T follicular helper cell (primary cell): Measurements from ENCODE around the gene RPL3.
"Not testable (repeated sequence)": the region's sequence is repeated elsewhere in the genome, so short reads cannot be mapped to it uniquely, and the experiment has no call there.

Experiments used
- DNase-seq: peaks from one replicate; pipeline ENCODE4 v3.0.0-alpha.2; 2020; ENCODE audit warnings: low read depth

Gene RPL3

GRCh38 chr22:39351689-39352214 is 32.3 kb upstream of the RPL3 start:
- no peak for DNase-seq

DNA sequence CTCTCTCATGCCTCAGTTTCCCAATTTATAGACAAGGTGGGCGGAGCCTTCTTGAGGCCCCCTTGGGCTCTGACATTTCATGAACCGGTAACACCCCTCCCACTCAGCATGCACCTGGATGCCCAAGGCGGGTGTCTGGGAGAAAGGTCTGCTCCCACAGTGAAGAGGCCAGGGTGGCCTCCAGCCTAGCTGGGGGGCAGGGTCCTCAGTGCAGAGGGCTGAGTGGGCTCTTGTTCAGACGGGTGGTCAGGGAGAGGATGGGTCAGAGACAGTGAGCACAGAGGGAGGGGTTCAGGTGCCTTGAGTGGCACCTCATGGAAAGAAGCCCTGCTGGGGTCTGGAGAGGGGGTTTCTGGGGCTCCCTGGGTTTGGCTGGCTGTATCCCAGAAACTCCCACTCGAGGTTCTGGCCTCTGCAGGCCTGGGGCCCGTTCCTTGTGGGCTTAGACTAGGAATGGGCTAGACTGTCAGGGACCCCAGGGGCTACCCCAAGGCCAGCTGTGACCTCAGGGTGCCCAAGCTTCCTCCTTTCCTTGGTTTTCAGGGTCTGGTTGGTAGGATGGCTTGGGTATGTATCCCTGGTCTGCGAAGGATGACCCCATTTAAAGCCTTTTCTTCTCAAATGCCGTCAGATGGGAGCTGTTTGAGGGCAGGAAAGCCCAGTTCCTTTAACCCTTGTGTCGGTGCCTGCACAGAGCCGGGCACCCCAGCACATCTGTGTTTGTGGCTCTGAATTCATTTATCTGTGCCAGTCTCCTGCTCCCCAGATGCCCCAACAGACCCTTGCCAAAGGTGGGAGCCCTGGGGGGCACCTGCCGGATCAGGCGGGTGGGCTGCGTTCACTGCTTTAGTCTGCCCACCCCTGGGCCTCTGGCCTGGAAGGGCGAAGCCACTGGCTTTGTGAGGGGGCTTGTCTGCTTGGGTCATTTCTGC is 31.6 kb upstream of the RPL3 start:
- DNase-seq = no peak

DNA sequence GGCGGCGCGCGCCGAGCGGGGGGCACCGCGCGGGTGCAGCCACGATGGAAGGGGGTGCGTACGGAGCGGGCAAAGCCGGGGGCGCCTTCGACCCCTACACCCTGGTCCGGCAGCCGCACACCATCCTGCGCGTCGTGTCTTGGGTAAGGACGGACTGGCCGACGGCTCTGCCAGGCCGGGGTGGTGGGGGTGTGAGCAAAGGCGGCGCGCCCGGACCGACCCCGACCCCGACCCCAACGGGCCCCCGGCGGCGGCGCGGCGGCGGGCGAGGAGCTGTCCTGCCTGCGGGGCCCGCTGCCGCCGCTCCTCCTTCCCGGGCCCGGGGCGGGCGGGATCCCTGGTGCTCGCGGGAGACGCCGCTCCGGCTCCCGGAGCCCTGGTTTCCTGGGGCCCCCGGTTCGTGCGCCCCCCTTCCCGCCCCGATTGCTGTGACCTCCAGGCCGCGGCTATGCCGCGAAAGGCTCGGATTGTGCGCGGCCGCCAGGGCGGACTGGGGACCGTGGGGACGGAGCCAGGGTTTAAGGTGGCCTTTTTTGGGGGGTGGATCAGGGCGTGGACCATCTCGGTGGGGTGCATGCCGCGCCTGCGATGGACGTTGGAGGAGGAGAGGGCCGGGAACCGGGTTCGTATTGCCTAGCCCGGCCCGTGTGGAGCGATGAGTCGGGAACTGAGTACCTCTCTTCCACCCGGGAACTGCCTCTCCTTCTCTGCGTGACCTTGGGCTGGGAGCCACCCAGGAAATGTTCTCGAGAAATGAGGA is 30.7 kb upstream of the RPL3 start, which contains the start of gene SYNGR1:
Gene SYNGR1 (plus strand): TSS at position 25 of the 760 bp plus-strand sequence. CDS start 20 bp downstream, at position 45.
- DNase-seq = no peak

- DNase-seq = no peak
Measured at GRCh38 chr22:39349506-39349966, 30.1 kb upstream of the RPL3 start.

DNA sequence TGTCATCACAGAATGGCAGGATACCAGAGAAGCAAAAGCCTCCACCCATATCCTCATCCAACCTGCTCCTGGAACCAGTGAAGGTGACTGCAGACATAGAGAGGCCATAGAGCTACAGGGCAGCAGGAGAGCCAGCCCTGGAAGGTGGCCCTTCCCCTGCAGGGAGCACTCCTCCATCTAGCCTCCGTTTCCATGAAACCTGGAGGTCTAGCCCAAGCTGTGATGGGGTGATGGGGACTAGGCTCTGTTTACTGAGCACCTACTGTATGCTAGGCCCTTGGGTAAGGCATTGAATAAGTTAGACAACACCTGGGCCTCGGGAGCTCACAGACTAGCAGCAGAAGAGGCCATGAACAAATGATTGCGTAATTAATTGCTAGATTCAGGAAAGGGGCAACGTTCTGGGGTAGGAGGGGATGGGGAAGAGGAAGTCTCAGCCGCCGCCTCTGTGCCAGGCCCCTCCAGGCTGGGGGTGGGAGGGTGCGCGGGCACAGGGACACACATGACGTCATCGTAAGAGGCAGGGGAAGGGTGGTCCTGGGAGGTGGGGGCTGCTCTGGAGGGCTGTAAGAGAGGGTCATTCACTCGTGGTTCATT is 29.6 kb upstream of the RPL3 start:
- no peak for DNase-seq

DNA sequence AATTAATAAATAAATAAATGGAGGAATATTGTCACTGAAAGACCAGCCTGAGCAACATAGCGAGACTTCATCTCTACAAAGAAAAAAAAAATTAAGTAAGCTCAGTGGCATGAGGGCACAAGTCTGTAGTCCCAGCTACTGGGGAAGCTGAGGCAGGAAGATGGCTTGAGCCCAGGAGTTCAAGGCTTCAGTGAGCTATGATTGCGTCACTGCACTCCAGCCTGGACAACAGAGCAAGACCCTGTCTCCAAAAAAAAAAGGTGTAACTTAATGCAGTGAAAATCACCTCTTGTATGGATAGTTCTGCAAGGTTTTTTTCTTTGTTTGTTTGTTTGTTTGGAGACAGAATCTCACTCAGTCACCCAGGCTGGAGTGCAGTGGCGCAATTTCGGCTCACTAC is 25.8 kb upstream of the RPL3 start:
- no peak for DNase-seq

DNA sequence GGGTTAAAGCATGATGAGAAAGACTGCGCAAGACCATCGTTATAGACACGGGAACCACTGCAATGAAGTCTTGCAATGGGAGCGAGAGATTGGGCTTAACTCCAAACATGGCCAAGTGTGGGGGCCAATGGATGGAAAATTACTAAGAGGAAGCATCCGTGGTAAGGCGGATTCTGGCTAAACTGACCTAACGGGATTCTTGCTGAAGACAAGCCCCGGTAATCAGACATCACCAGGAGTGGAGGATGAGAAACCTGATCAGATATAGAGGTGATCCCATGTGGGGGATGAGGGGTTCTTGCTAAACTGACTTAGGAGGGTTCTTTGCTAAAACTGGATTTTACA is 24.6 kb upstream of the RPL3 start:
- DNase-seq = no peak

GRCh38 chr22:39343259-39344045 is 24.0 kb upstream of the RPL3 start:
- peak; percentile 25 for DNase-seq

- DNase-seq = no peak
Measured at GRCh38 chr22:39341179-39341578, 21.8 kb upstream of the RPL3 start.

DNA sequence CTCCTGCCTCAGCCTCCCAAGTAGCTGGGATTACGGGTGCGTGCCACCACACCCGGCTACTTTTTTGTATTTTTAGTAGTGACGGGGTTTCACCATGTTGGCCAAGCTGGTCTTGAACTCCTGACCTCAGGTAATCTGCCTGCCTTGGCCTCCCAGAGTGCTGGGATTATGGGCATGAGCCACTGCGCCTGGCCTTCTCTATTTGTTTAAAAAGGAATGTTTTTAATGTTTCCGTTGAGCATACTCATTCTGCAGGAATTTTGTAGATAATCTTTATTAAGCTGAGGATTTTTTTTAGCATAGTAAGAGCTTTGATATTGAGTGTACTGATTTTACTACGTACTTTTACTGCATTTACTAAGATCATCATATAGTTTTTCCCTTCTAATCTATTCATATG is 20.4 kb upstream of the RPL3 start:
- not testable (repeated sequence) for DNase-seq

GRCh38 chr22:39336411-39336810 is 17.0 kb upstream of the RPL3 start:
- no peak for DNase-seq

GRCh38 chr22:39332441-39333064 is 13.1 kb upstream of the RPL3 start:
- no peak for DNase-seq

- DNase-seq = not testable (repeated sequence)
Measured at GRCh38 chr22:39330553-39330952, 11.1 kb upstream of the RPL3 start.

DNA sequence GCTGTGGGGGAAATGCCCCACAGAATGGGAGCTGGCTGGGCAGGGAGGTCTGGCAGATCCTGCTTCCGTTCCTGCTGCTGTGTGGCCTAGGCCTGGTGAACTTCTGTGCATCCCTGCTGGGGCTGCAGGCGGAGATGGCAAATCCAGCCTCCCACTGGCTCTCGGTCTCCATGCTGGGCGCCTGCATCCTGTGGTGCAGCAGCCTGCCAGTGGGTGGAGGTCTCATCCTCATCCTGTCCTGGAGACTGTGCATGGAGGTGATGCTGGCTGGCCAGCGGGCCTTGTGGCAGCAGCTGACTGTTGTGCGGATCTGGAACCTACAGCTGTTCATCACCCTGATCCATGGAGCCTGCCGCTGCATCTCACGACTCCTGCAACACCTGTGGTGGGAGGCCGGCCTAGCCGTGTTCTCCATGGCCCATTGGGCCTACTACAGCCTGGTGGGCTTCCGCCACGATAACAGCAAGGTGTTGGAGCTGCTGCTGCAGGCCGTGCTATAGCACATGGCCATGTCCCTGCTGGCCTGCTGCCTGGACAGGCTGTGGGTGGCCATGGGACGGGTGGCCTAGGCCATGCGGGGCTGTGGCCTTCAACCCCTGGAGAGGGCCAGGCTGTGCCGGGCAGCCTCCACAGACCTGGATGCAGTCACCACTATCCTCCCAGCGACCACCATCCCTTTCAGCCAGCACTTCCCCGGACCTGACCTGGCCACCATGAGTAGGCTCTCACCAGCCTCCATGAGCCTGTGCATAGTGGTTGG is 8.8 kb upstream of the RPL3 start:
- DNase-seq = no peak

GRCh38 chr22:39325392-39325932 is 6.0 kb upstream of the RPL3 start:
- DNase-seq = no peak

DNA sequence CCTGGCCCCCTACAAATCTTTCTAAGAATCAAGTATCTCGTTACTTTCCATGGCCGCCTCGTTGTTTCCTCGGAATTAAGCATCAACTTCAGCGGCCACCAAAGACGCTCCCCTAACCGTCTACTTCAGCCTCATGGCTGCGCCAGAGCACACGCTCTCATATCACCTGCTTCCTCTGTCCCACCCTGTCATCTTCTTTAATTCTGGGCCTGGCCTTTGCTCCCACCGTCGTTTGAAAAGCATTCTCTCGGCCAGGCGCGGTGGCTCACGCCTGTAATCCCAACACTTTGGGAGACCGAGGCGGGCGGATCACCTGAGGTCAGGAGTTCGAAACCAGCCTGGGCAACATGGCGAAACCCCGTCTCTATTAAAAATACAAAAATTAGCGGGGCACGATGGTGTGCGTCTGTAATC is 1.2 kb upstream of the RPL3 start:
- DNase-seq = not testable (repeated sequence)

- DNase-seq = peak; percentile 35
Measured at GRCh38 chr22:39318507-39319283, 728 bp downstream of the RPL3 start.

DNA sequence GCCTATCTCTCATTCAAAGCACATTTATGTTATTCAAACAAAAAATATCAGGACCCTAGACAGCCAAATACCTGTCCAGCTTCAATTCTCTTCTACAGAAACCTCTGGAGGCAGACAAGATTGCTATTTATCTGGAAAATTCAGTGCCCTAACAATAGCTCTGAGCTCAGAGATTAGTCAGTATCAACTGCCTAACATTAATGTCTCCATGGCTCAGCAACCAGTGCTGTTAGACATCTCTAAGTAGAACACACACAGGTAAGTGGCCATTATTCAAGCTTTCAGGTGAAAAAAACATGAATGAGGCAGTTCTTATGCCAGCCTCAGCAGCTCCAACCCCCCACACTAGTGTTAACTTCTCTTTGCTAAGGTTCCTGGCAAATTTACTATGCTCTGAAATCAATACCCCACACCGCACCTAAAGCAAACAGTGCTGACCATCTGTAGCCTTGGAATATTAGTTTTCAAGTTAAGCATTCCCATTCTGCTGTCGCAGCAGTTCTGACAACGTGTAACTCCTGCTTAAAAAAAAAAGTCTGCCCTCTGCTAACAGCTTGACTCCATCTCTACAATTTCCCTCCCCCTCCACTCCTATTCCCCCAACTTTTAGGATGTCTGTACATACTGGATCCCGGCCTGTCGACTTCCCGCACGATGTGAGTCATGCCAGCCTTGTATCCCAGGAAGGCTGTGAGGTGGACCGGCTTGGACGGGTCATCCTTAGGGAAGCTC is 1.5 kb downstream of the RPL3 start:
- no peak for DNase-seq
